ENCODE data around the gene LUC7L3. TPM values are rescaled to one million over a fixed set of nuclear protein-coding genes. Genes with fewer than 3 reads are reported as not detected.

Gene LUC7L3
- polyA plus RNA-seq, 2 of the 4 experiments (the other 2 are of a cell fraction) = 209 to 211 TPM

DNA sequence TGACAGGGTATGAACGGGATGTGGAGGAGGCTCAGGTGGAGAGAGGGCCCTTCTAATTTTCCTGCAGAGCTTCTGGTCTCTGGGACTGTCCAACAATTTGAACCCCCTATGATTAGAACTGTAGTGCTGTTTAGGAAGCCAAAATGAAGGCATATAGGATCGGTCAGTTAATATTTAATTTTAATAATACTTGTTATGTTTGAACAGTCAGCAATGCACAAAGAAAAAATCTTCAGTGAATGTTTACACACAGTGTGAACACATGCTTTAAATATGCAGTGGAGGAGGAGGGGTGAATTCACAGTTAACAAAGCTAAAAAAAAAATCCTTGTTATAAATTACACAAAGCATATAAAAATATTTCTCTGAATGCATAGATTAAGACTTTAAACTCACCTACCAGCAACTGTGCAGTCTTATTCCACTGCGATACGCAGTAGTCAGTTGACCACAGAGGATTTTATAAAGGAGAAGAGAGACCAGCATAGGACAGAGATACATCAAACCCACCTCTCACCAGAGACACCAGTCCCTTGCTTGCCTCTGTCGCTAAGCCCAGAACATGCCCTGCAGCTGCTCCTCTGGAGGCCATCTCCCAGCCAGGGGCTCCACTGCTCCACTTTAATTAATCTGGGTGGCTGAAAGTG lies 26.2 kb upstream of the LUC7L3 start (continued):
- TF ChIP-seq MYC (IDR thresholded peaks at IDR 0.05; ENCODE audit: borderline replicate concordance, low read length) (0 out of 2 replicates have a peak, but pooled peaks have one; percentile 74), JUNB (IDR thresholded peaks at IDR 0.05) (peak; percentile 90), RNF2 (IDR thresholded peaks at IDR 0.05; ENCODE audit: borderline replicate concordance, low read depth) (no peak), POLR2A (IDR thresholded peaks at IDR 0.05; ENCODE audit: low read length) (no peak), CHD2 (IDR thresholded peaks at IDR 0.05; ENCODE audit: low read length, partially characterized antibody) (peak; percentile 50), ESRRA (IDR thresholded peaks at IDR 0.05; ENCODE audit: borderline replicate concordance, low read length) (no peak)

DNA sequence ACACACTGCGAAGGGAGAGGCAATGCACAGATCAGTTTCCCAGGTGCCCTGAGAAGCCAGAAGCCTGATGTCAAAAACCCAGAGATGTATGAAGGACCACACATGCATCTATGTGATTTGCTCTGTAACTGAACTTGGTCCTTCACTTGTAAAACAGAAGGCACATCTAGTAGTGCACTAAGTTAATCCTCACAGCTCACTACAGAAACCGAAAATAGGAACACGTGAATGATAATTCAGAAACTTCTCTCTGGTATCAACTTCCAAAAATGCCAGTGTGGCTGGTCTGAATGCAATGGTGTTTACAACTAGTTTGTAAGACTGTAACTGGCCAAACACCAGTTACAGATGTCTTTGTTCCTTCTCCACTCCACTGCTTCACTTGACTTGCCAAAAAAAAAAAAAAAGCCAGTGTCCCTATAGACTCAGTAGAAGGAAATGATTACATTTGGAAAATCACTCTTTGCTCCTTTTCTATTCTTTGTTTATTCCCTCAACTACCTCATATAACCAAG lies 23.0 kb upstream of the LUC7L3 start:
- ATAC-seq (no peak), FAIRE-seq (no peak), DNase-seq (ENCODE audit: low read depth in 1 of 2, low spot score in 1 of 2) (no peak)
- 89% methylated on average over 3 of the region's 3 CpGs for WGBS (ENCODE audit: missing lambda C conversion rate)
- H3K4me1 ChIP-seq = peaks cover 98% of the 10 kb centered on the region
- ChIA-PET CTCF (interaction anchor here (0.8 to 52.6 kb wide), 19 partner anchors 9 to 454 kb away, joined by 3 to 2097 read pairs (median 6); partner anchors contain the start of genes ABCC3, CACNA1G and SPATA20), POLR2A (interaction anchor here (0.5 to 10.9 kb wide), 8 partner anchors 12 to 192 kb away, joined by 3 to 147 read pairs (median 8); partner anchors contain the start of genes CACNA1G and SPATA20)
- H3K4me2 ChIP-seq = no peak overlapping the region
- peak overlapping the region; percentile 97 to 98 for H3K27ac ChIP-seq
- no peak overlapping the region for H3K4me3 ChIP-seq
- no peaks in the 10 kb centered on the region for H3K9me3 ChIP-seq
- TF ChIP-seq TFCP2L1 (CRISPR knock-in tag; IDR thresholded peaks at IDR 0.05) = peak; percentile 44; the same call in 1 of the 2 replicates
- TF ChIP-seq, protein P1, sequence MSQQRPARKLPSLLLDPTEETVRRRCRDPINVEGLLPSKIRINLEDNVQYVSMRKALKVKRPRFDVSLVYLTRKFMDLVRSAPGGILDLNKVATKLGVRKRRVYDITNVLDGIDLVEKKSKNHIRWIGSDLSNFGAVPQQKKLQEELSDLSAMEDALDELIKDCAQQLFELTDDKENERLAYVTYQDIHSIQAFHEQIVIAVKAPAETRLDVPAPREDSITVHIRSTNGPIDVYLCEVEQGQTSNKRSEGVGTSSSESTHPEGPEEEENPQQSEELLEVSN (IDR thresholded peaks at IDR 0.05; ENCODE audit: borderline replicate concordance, low read depth) = no peak

DNA sequence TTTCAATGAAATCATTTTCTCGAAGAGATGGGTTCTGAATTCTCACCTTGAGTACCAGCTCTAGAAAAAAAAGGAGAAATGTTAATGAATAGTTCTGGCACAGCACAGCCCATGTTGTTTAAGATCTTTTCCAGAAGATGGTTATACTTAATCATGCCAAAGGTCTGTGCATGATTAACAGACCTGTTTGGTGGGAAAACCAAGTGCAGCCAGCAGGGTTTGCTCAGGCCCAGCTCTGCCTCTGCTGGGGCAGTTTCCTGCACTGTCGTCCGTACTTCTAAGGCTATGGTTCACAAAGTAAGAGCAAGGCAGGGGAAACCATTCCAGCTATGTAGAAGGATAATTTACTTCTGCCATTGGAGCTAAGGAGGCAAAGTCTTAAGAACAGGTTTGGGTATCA lies 22.3 kb upstream of the LUC7L3 start:
- no peak for FAIRE-seq
- ATAC-seq = no peak
- POLR2A ChIA-PET = interaction anchor here (1.0 to 10.9 kb wide), 7 partner anchors 36 to 150 kb away, joined by 3 to 147 read pairs (median 11); partner anchors contain the start of genes CACNA1G and SPATA20

DNA sequence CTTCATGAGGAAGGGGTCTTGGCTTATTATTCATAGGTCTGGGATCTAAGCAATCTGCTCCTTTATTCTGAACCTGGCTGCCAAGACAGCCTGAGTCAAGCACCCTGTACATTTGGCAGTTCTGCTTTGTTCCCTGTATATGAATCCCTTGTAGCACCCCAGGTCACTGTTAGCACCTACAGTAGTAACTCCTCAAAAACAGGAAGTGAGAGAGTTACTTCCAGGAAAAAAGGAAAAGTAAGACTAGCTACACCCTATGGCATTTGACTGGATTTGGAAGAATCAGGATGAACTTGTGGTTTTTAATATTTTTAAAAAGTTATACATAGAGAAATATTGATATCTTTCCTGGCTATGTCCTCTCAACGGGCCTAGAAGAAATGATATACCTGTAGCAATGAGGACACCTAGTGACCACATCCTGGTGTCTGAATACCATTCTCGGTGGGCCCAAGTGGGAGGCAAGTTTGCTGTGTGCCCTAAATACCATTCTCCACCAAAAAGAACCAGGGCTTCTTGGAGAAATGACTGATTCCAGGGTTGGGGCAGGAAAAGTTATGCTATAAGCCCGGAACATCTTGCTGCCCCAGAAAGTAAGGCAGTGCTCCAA lies 21.6 kb upstream of the LUC7L3 start:
- POLR2A ChIA-PET = interaction anchor here (0.9 to 10.9 kb wide), 3 partner anchors 9 to 67 kb away, joined by 3 to 147 read pairs (median 4); no protein-coding TSS in a partner anchor
- ATAC-seq (no peak), DNase-seq (ENCODE audit: low read depth in 1 of 2, low spot score in 1 of 2) (peak in 1 of 2 experiments; percentile 61), FAIRE-seq (no peak)
- H3K27ac ChIP-seq = peak overlapping the region; percentile 97 to 98
- peak overlapping the region; percentile 8; the same call in 2 of the 3 replicates for H3K4me2 ChIP-seq
- no peak overlapping the region for H3K4me3 ChIP-seq
- TF ChIP-seq POLR2AphosphoS2 (conservative IDR thresholded peaks at IDR 0.05; ENCODE audit: low read length) = peak; percentile 48; the same call in 1 of the 2 replicates
- TF ChIP-seq FOXS1 (CRISPR knock-in tag; IDR thresholded peaks at IDR 0.05) = no peak
- peak; percentile 79 to 80 for TF ChIP-seq RAD21 (conservative IDR thresholded peaks at IDR 0.05 in 1 of 2, IDR thresholded peaks at IDR 0.05 in 1 of 2)
- TF ChIP-seq JUNB (IDR thresholded peaks at IDR 0.05) = no peak
- TF ChIP-seq SMC3 (IDR thresholded peaks at IDR 0.05) = peak; percentile 64
- TF ChIP-seq, protein P1 (IDR thresholded peaks at IDR 0.05; ENCODE audit: borderline replicate concordance, low read depth) = no peak
- TF ChIP-seq KDM1A (IDR thresholded peaks at IDR 0.05; ENCODE audit: low read depth) = no peak
- peak in 1 of 2 experiments; percentile 29; a peak in 1 of 5 replicates for TF ChIP-seq JUN (IDR thresholded peaks at IDR 0.05)
- TF ChIP-seq, protein P2, sequence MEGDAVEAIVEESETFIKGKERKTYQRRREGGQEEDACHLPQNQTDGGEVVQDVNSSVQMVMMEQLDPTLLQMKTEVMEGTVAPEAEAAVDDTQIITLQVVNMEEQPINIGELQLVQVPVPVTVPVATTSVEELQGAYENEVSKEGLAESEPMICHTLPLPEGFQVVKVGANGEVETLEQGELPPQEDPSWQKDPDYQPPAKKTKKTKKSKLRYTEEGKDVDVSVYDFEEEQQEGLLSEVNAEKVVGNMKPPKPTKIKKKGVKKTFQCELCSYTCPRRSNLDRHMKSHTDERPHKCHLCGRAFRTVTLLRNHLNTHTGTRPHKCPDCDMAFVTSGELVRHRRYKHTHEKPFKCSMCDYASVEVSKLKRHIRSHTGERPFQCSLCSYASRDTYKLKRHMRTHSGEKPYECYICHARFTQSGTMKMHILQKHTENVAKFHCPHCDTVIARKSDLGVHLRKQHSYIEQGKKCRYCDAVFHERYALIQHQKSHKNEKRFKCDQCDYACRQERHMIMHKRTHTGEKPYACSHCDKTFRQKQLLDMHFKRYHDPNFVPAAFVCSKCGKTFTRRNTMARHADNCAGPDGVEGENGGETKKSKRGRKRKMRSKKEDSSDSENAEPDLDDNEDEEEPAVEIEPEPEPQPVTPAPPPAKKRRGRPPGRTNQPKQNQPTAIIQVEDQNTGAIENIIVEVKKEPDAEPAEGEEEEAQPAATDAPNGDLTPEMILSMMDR (IDR thresholded peaks at IDR 0.05) = peak; percentile 64
- no peak for TF ChIP-seq RNF2 (IDR thresholded peaks at IDR 0.05; ENCODE audit: borderline replicate concordance, low read depth)
- CTCF ChIA-PET = interaction anchor here (0.6 to 52.6 kb wide), 19 partner anchors 8 to 300 kb away, joined by 3 to 2097 read pairs (median 6); partner anchors contain the start of genes ABCC3, CACNA1G, LRRC59 and SPATA20
- peaks cover 98% of the 10 kb centered on the region for H3K4me1 ChIP-seq
- WGBS (ENCODE audit: missing lambda C conversion rate) = 33% methylated on average over 3 of the region's 3 CpGs
- H3K9me3 ChIP-seq = no peaks in the 10 kb centered on the region

More for the DNA sequence above, 22.3 kb upstream of the LUC7L3 start:
- H3K4me1 ChIP-seq = peaks cover 98% of the 10 kb centered on the region
- WGBS (ENCODE audit: missing lambda C conversion rate) = 64% methylated on average over 3 of the region's 3 CpGs
- no peak for TF ChIP-seq PHF8 (IDR thresholded peaks at IDR 0.05; ENCODE audit: borderline replicate concordance, low read depth)
- TF ChIP-seq JUN (IDR thresholded peaks at IDR 0.05) = 0 out of 5 replicates have a peak, but pooled peaks of 1 of the 2 experiments have one; percentile 23
- CTCF ChIA-PET = interaction anchor here (0.9 to 52.6 kb wide), 16 partner anchors 8 to 453 kb away, joined by 3 to 2097 read pairs (median 12); partner anchors contain the start of genes ABCC3, CACNA1G, LRRC59 and SPATA20
- DNase-seq (ENCODE audit: low read depth in 1 of 2, low spot score in 1 of 2) = no peak
- peak overlapping the region; percentile 97 to 98 for H3K27ac ChIP-seq
- H3K4me3 ChIP-seq = no peak overlapping the region
- peak overlapping the region; percentile 4; the same call in 2 of the 3 replicates for H3K4me2 ChIP-seq
- no peaks in the 10 kb centered on the region for H3K9me3 ChIP-seq
